RWPE1 (cell line): Measurements from ENCODE around the gene ALOX5.
"Not testable (repeated sequence)": the region's sequence is repeated elsewhere in the genome, so short reads cannot be mapped to it uniquely, and the experiment has no call there.

Experiments used
- CTCF ChIA-PET: fragments of 350-600 bp; sonication (Branson Sonifier 250); formaldehyde crosslinking; extraction: SDS; loops from one replicate; lab custom pipeline; 2021; lab: Yijun Ruan, JAX
- POLR2A ChIA-PET: fragments of 400-600 bp; formaldehyde crosslinking; extraction: SDS; loops from one replicate; lab custom pipeline; 2020; ENCODE audit warnings: antibody characterized with exemption; ENCODE audit not compliant: low non-redundant PET; lab: Yijun Ruan, JAX
- DNase-seq: peaks from one replicate; pipeline ENCODE4 v3.0.0; 2012; ENCODE audit warnings: low spot score
- H3K27ac ChIP-seq: fragments of 450-650 bp; 2 replicates; pipeline ENCODE4 v1.5.1; 2017
- CTCF ChIP-seq: fragments of 450-650 bp; conservative IDR thresholded peaks from 2 replicates; pipeline ENCODE4 v1.5.1; 2017; ENCODE audit warnings: low read depth, mild to moderate bottlenecking

The ALOX5 gene

GRCh38 chr10:45353186-45353585 lies 20.8 kb upstream of the ALOX5 start:
- CTCF ChIA-PET = no interaction called here
- no peak for DNase-seq
- no peak for TF ChIP-seq CTCF
- no peak overlapping the region for H3K27ac ChIP-seq
- POLR2A ChIA-PET = no interaction called here

- DNase-seq = no peak
These were observed 19.8 kb upstream of the ALOX5 start for GRCh38 chr10:45354261-45354660.

GRCh38 chr10:45355494-45355893 lies 18.5 kb upstream of the ALOX5 start:
- ChIA-PET CTCF (no interaction called here), POLR2A (no interaction called here)
- H3K27ac ChIP-seq = no peak overlapping the region
- no peak for TF ChIP-seq CTCF
- DNase-seq = no peak

More at GRCh38 chr10:45354261-45354660, 19.8 kb upstream of the ALOX5 start:
- H3K27ac ChIP-seq = no peak overlapping the region
- ChIA-PET CTCF (no interaction called here), POLR2A (no interaction called here)
- TF ChIP-seq CTCF = no peak

GRCh38 chr10:45358961-45359360 lies 15.1 kb upstream of the ALOX5 start:
- not testable (repeated sequence) for H3K27ac ChIP-seq

GRCh38 chr10:45361983-45362799 lies 11.8 kb upstream of the ALOX5 start:
- DNase-seq, H3K27ac ChIP-seq, POLR2A ChIA-PET, CTCF ChIA-PET: not testable (repeated sequence)

More at GRCh38 chr10:45358961-45359360, 15.1 kb upstream of the ALOX5 start:
- POLR2A ChIA-PET, CTCF ChIA-PET, DNase-seq: not testable (repeated sequence)

GRCh38 chr10:45367643-45368042 lies 6.4 kb upstream of the ALOX5 start:
- H3K27ac ChIP-seq, DNase-seq, CTCF ChIA-PET, POLR2A ChIA-PET: not testable (repeated sequence)

GRCh38 chr10:45368181-45368580 lies 5.8 kb upstream of the ALOX5 start:
- H3K27ac ChIP-seq = no peak overlapping the region
- ChIA-PET POLR2A (no interaction called here), CTCF (no interaction called here)
- no peak for DNase-seq
- TF ChIP-seq CTCF = no peak

GRCh38 chr10:45370202-45370955 lies 3.6 kb upstream of the ALOX5 start:
- no peak for DNase-seq
- H3K27ac ChIP-seq = no peak overlapping the region
- TF ChIP-seq CTCF = no peak
- POLR2A ChIA-PET = no interaction called here
- CTCF ChIA-PET = interaction anchor here (0.7 kb wide), 2 partner anchors 25 to 28 kb away, joined by 3 to 4 read pairs; no protein-coding TSS in a partner anchor
